ENCODE results near the gene IGFBP1. TPM values are rescaled to one million over a fixed set of nuclear protein-coding genes. Genes with fewer than 3 reads are reported as not detected.
"Not testable (repeated sequence)": the region's sequence is repeated elsewhere in the genome, so short reads cannot be mapped to it uniquely, and the experiment has no call there.

The IGFBP1 gene
- polyA plus RNA-seq, 1 experiment, result not detected

DNA sequence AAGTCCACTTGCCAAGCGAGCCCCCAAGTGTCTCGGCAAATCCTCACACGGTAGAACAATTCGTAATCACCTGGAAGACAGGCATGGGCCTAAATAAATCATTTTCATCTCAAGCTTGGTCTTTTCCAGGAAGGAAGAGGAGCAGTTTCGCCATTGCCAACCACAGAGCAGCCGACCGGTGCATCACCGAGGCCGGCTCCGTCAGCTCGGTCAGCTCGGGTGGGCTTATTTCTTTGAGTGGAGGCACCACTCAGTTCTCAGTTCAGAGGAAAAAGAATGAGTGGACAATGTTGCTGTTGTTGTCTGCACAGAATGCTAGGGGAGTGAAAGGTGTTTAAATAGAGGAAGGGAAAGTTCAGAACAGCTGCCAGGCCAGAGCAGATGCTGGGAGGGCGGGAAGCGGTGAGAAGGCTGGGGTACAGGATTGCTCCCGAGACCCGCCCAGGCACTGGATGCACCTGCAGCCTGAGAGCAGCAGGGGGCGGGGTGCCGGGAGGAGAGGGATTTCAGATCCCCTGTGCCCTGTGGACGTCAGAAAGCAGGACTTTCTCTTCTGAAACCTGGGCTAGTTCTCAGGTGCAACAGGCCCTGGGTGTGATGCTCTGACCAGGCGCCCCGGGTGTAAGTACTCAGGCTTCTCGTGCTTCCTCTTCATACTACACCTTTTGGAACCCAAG lies 50.5 kb downstream of the IGFBP1 start:
- POLR2A ChIA-PET, result no interaction called here
- Histone ChIP-seq H3K36me3 (ENCODE audit: control insufficient read depth, insufficient read depth, low read length) (no peaks in the 10 kb centered on the region), H3K4me3 (ENCODE audit: low read depth, low read length) (no peak overlapping the region), H3K27me3 (ENCODE audit: control insufficient read depth, insufficient read depth, low read length) (no peaks in the 10 kb centered on the region)
- TF ChIP-seq, protein P1, sequence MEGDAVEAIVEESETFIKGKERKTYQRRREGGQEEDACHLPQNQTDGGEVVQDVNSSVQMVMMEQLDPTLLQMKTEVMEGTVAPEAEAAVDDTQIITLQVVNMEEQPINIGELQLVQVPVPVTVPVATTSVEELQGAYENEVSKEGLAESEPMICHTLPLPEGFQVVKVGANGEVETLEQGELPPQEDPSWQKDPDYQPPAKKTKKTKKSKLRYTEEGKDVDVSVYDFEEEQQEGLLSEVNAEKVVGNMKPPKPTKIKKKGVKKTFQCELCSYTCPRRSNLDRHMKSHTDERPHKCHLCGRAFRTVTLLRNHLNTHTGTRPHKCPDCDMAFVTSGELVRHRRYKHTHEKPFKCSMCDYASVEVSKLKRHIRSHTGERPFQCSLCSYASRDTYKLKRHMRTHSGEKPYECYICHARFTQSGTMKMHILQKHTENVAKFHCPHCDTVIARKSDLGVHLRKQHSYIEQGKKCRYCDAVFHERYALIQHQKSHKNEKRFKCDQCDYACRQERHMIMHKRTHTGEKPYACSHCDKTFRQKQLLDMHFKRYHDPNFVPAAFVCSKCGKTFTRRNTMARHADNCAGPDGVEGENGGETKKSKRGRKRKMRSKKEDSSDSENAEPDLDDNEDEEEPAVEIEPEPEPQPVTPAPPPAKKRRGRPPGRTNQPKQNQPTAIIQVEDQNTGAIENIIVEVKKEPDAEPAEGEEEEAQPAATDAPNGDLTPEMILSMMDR (IDR thresholded peaks at IDR 0.05; ENCODE audit: insufficient read depth, low read depth, low read length), result no peak
- CTCF ChIA-PET, result interaction anchor here (0.9 to 1.9 kb wide), 2 partner anchors 16 to 17 kb away, joined by 3 to 9 read pairs; no protein-coding TSS in a partner anchor
- no peak for DNase-seq (ENCODE audit: low read depth)

DNA sequence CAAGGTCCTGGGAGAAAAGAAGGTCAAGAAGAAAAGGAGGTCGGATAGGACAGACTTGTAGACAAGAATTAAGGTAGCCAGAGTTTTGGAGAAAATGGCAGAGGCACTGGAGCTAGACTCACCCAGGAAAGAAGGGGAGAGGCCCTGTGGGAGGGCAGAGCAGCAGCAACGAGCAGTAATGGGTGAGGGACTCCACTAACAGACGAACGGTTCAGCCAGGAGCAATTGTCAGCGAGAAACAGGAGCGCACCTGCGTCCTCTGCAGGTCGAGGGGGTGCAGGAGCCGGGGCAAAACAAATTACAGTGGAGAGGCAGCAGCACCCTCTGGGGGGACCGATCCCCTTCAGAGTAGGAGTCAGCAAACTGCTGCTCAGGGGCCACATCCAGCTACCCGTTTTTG lies 51.3 kb downstream of the IGFBP1 start:
- TF ChIP-seq, protein P1 (IDR thresholded peaks at IDR 0.05; ENCODE audit: insufficient read depth, low read depth, low read length), result no peak
- CTCF ChIA-PET, result no interaction called here
- H3K27me3 ChIP-seq (ENCODE audit: control insufficient read depth, insufficient read depth, low read length), result no peaks in the 10 kb centered on the region

DNA sequence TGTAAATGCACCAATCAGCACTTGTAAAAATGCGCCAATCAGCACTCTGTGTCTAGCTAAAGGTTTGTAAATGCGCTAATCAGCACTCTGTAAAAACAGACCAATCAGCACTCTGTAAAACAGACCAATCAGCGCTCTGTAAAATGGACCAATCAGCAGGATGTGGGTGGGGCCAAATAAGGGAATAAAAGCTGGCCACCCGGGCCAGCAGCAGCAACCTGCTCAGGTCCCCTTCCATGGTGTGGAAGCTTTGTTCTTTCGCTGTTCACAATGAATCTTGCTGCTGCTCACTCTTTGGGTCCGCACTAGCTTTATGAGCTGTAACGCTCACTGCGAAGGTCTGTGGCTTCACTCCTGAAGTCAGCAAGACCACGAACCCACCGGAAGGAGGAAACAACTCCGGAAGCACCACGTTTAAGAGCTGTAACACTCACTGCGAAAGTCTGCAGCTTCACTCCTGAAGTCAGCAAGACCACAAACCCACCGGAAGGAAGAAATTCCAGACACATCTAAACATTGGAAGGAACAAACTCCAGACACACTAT lies 52.0 kb downstream of the IGFBP1 start:
- H3K4me3 ChIP-seq (ENCODE audit: low read depth, low read length); DNase-seq (ENCODE audit: low read depth); H3K36me3 ChIP-seq (ENCODE audit: control insufficient read depth, insufficient read depth, low read length); POLR2A ChIA-PET; H3K27me3 ChIP-seq (ENCODE audit: control insufficient read depth, insufficient read depth, low read length); CTCF ChIA-PET: not testable (repeated sequence)

More for the DNA sequence above, 51.3 kb downstream of the IGFBP1 start:
- no peak for DNase-seq (ENCODE audit: low read depth)
- H3K4me3 ChIP-seq (ENCODE audit: low read depth, low read length), result no peak overlapping the region
- H3K36me3 ChIP-seq (ENCODE audit: control insufficient read depth, insufficient read depth, low read length), result no peaks in the 10 kb centered on the region
- POLR2A ChIA-PET, result no interaction called here

DNA sequence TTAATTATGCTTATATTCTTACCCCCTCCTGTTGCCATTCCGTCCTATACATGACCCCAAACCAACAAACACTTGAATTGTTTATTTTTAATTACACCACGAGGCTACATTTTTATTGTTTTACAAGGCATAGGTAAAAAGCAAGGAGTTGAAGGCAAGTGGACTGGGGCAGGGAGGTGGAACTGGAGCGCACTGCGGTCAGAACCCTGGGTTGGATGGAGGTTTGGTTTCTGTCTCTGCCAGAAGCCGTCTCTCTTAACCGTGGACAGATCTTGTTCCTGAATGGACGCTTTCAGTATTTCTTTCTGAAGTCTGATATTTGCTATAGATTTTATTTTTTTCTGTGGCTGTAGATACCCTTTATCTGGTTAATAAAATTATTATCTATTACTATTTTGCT lies 52.7 kb downstream of the IGFBP1 start:
- no peaks in the 10 kb centered on the region for H3K36me3 ChIP-seq (ENCODE audit: control insufficient read depth, insufficient read depth, low read length)
- no peak overlapping the region for H3K4me3 ChIP-seq (ENCODE audit: low read depth, low read length)
- ChIA-PET POLR2A (no interaction called here), CTCF (no interaction called here)
- no peaks in the 10 kb centered on the region for H3K27me3 ChIP-seq (ENCODE audit: control insufficient read depth, insufficient read depth, low read length)
- no peak for DNase-seq (ENCODE audit: low read depth)
- TF ChIP-seq, protein P1 (IDR thresholded peaks at IDR 0.05; ENCODE audit: insufficient read depth, low read depth, low read length), result no peak

Small RNAs within 50 kb of the gene (small RNA-seq; reads per million reads assigned to genes)
- gene RNU6-326P (ENCODE audit: insufficient read length, low read depth, low replicate concordance), result not detected

Other genes with a start within 250 kb of the IGFBP1 start
- gene CCDC201, start 15.4 kb upstream of the IGFBP1 start, polyA plus RNA-seq (2011; rRNA removed), result not detected in 2 replicates
- gene IGFBP3, start 32.8 kb downstream of the IGFBP1 start, polyA plus RNA-seq (2011; rRNA removed), result 3,005 and 3,180 TPM in 2 replicates